HEK293 (cell line): ENCODE measurements around the gene DYNC1I1.

ENCODE experiments used
- EGR2 ChIP-seq: fragments of 450-650 bp; formaldehyde crosslinking; IDR thresholded peaks from 2 replicates; pipeline ENCODE4 v1.5.1; 2016; ENCODE audit warnings: low read depth, missing biosample characterization, missing genetic modification characterization
- GFI1B ChIP-seq: fragments of 450-650 bp; formaldehyde crosslinking; IDR thresholded peaks from 2 replicates; pipeline ENCODE4 v1.5.1; 2016; ENCODE audit warnings: missing biosample characterization, missing genetic modification characterization
- GLI4 ChIP-seq: fragments of 450-650 bp; formaldehyde crosslinking; IDR thresholded peaks from 2 replicates; pipeline ENCODE4 v1.5.1; 2016; ENCODE audit warnings: missing biosample characterization, missing genetic modification characterization
- IKZF3 ChIP-seq: fragments of 450-650 bp; IDR thresholded peaks from 2 replicates; pipeline ENCODE4 v1.5.0; 2018; ENCODE audit warnings: missing biosample characterization, mild to moderate bottlenecking, missing genetic modification characterization, moderate library complexity
- SALL2 ChIP-seq: fragments of 450-650 bp; formaldehyde crosslinking; IDR thresholded peaks from 2 replicates; pipeline ENCODE4 v1.5.0; 2017; ENCODE audit warnings: missing biosample characterization, mild to moderate bottlenecking, missing genetic modification characterization, borderline replicate concordance
- WT1 ChIP-seq: fragments of 450-650 bp; formaldehyde crosslinking; IDR thresholded peaks from 2 replicates; pipeline ENCODE4 v1.5.1; 2016; ENCODE audit warnings: missing biosample characterization, missing genetic modification characterization
- ZBTB8A ChIP-seq: fragments of 450-650 bp; formaldehyde crosslinking; IDR thresholded peaks from 2 replicates; pipeline ENCODE4 v1.5.1; 2016; ENCODE audit warnings: missing biosample characterization, missing genetic modification characterization
- ZEB2 ChIP-seq: fragments of 450-650 bp; formaldehyde crosslinking; IDR thresholded peaks from 2 replicates; pipeline ENCODE4 v1.5.1; 2016; ENCODE audit warnings: missing biosample characterization, missing genetic modification characterization
- ZFHX2 ChIP-seq: fragments of 450-650 bp; formaldehyde crosslinking; conservative IDR thresholded peaks from 2 replicates; pipeline ENCODE4 v1.5.1; 2016; ENCODE audit warnings: missing biosample characterization, missing genetic modification characterization
- ZIC2 ChIP-seq: fragments of 450-650 bp; formaldehyde crosslinking; IDR thresholded peaks from 2 replicates; pipeline ENCODE4 v1.5.1; 2016; ENCODE audit warnings: missing biosample characterization, missing genetic modification characterization
- ZNF140 ChIP-seq: fragments of 450-650 bp; formaldehyde crosslinking; IDR thresholded peaks from 2 replicates; pipeline ENCODE4 v1.5.1; 2016; ENCODE audit warnings: missing biosample characterization, missing genetic modification characterization
- ZNF169 ChIP-seq: fragments of 450-650 bp; formaldehyde crosslinking; IDR thresholded peaks from 2 replicates; pipeline ENCODE4 v1.5.1; 2016; ENCODE audit warnings: missing biosample characterization, missing genetic modification characterization
- ZNF174 ChIP-seq: fragments of 450-650 bp; formaldehyde crosslinking; IDR thresholded peaks from 2 replicates; pipeline ENCODE4 v1.5.0; 2017; ENCODE audit warnings: missing biosample characterization, mild to moderate bottlenecking, missing genetic modification characterization
- ZNF18 ChIP-seq: fragments of 450-650 bp; formaldehyde crosslinking; IDR thresholded peaks from 2 replicates; pipeline ENCODE4 v1.5.1; 2016; ENCODE audit warnings: missing biosample characterization, missing genetic modification characterization
- ZNF223 ChIP-seq: fragments of 450-650 bp; formaldehyde crosslinking; IDR thresholded peaks from 2 replicates; pipeline ENCODE4 v1.5.1; 2016; ENCODE audit warnings: missing biosample characterization, missing genetic modification characterization
- ZNF239 ChIP-seq: fragments of 450-650 bp; formaldehyde crosslinking; IDR thresholded peaks from 2 replicates; pipeline ENCODE4 v1.5.1; 2016; ENCODE audit warnings: missing biosample characterization, missing genetic modification characterization
- ZNF248 ChIP-seq: fragments of 450-650 bp; formaldehyde crosslinking; IDR thresholded peaks from 2 replicates; pipeline ENCODE4 v1.5.1; 2017; ENCODE audit warnings: missing biosample characterization, missing genetic modification characterization
- ZNF280C ChIP-seq: fragments of 450-650 bp; formaldehyde crosslinking; IDR thresholded peaks from 2 replicates; pipeline ENCODE4 v1.5.1; 2016; ENCODE audit warnings: missing biosample characterization, missing genetic modification characterization
- ZNF501 ChIP-seq: fragments of 450-650 bp; formaldehyde crosslinking; IDR thresholded peaks from 2 replicates; pipeline ENCODE4 v1.5.1; 2016; ENCODE audit warnings: missing biosample characterization, missing genetic modification characterization
- ZNF544 ChIP-seq: fragments of 450-650 bp; formaldehyde crosslinking; IDR thresholded peaks from 2 replicates; pipeline ENCODE4 v1.5.0; 2017; ENCODE audit warnings: missing biosample characterization, missing genetic modification characterization
- ZNF600 ChIP-seq: fragments of 450-650 bp; formaldehyde crosslinking; IDR thresholded peaks from 2 replicates; pipeline ENCODE4 v1.5.1; 2016; ENCODE audit warnings: missing biosample characterization, missing genetic modification characterization
- ZNF623 ChIP-seq: fragments of 450-650 bp; formaldehyde crosslinking; IDR thresholded peaks from 2 replicates; pipeline ENCODE4 v1.5.1; 2016; ENCODE audit warnings: missing biosample characterization, missing genetic modification characterization
- ZNF645 ChIP-seq: fragments of 450-650 bp; formaldehyde crosslinking; IDR thresholded peaks from 2 replicates; pipeline ENCODE4; 2016; ENCODE audit warnings: missing biosample characterization, missing genetic modification characterization
- ZNF747 ChIP-seq: fragments of 450-650 bp; formaldehyde crosslinking; IDR thresholded peaks from 2 replicates; pipeline ENCODE4 v1.5.1; 2016; ENCODE audit warnings: missing biosample characterization, missing genetic modification characterization
- ZSCAN30 ChIP-seq: fragments of 450-650 bp; IDR thresholded peaks from 2 replicates; pipeline ENCODE4 v1.5.1; 2018; ENCODE audit warnings: missing biosample characterization, mild to moderate bottlenecking, missing genetic modification characterization, moderate library complexity
- TF ChIP-seq, protein P1 (sequence below): fragments of 450-650 bp; formaldehyde crosslinking; IDR thresholded peaks from 2 replicates; pipeline ENCODE4 v1.5.1; 2016; ENCODE audit warnings: missing biosample characterization, missing genetic modification characterization
- TF ChIP-seq, protein P2 (sequence below): fragments of 450-650 bp; formaldehyde crosslinking; IDR thresholded peaks from 2 replicates; pipeline ENCODE4 v1.5.1; 2016; ENCODE audit warnings: missing biosample characterization, missing genetic modification characterization
- TF ChIP-seq, protein P3 (sequence below): fragments of 450-650 bp; formaldehyde crosslinking; IDR thresholded peaks from 2 replicates; pipeline ENCODE4 v1.5.1; 2016; ENCODE audit warnings: missing biosample characterization, missing genetic modification characterization, borderline replicate concordance

Gene DYNC1I1

DNA sequence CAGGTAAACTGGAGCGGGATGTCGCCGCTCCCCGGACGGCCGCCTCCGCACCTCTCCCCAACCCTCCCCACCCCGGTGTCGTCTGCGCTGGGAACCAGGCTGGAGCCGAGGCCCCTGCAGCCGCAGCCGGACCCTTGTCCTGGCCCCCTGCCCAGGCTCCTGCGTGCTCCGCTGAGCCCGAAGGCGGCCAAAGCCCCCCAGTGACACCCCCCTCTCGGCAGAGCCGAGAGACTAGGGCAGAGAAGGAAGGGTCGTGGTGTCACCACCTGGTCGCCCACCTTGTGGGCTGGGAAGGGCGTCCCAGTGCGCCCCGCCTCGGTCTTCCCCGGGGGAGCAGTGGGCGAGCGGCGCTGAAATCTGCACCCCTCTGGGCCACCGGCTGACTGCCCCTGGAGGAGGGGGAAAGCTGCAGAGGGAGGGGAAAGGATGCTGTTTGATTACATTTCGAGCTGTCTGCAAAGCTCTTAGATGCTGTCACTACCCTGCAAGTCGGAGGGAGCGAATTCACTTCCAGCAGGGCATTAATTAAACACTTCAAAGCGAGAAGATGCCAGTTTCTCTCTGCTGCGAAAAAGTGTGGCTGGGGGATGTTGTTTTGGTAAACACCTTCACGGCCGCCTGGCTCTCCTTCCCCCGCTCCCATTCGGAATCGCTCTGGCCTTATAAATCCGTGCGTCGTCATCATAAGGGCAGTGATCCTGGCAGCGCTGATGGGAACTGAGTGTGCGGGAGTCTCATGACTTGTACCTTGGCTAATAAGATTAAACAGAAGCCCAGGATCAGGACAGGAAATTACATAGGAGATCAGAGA lies 622 bp downstream of the DYNC1I1 start (continued):
- TF ChIP-seq ZNF645 (tag by site-specific recombination), result no peak
- no peak for TF ChIP-seq ZNF239 (tag by site-specific recombination)
- TF ChIP-seq ZNF544 (tag by site-specific recombination), result no peak
- no peak for TF ChIP-seq ZNF248 (tag by site-specific recombination)
- no peak for TF ChIP-seq ZSCAN30 (tag by site-specific recombination)
- TF ChIP-seq EGR2 (tag by site-specific recombination), result peak; percentile 65; the same call in 1 of the 2 replicates
- no peak for TF ChIP-seq ZNF18 (tag by site-specific recombination)
- TF ChIP-seq, protein P1, sequence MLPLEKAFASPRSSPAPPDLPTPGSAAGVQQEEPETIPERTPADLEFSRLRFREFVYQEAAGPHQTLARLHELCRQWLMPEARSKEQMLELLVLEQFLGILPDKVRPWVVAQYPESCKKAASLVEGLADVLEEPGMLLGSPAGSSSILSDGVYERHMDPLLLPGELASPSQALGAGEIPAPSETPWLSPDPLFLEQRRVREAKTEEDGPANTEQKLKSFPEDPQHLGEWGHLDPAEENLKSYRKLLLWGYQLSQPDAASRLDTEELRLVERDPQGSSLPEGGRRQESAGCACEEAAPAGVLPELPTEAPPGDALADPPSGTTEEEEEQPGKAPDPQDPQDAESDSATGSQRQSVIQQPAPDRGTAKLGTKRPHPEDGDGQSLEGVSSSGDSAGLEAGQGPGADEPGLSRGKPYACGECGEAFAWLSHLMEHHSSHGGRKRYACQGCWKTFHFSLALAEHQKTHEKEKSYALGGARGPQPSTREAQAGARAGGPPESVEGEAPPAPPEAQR, result no peak
- no peak for TF ChIP-seq ZNF140 (tag by site-specific recombination)
- TF ChIP-seq ZEB2 (tag by site-specific recombination), result no peak
- TF ChIP-seq ZBTB8A (tag by site-specific recombination), result 0 out of 2 replicates have a peak, but pooled peaks have one; percentile 9
- TF ChIP-seq GLI4 (tag by site-specific recombination), result no peak
- no peak for TF ChIP-seq ZNF623
- TF ChIP-seq ZNF501 (tag by site-specific recombination), result no peak
- TF ChIP-seq ZIC2 (tag by site-specific recombination), result peak; percentile 89
- no peak for TF ChIP-seq ZNF747 (tag by site-specific recombination)
- no peak for TF ChIP-seq ZNF169 (tag by site-specific recombination)
- TF ChIP-seq, protein P2, sequence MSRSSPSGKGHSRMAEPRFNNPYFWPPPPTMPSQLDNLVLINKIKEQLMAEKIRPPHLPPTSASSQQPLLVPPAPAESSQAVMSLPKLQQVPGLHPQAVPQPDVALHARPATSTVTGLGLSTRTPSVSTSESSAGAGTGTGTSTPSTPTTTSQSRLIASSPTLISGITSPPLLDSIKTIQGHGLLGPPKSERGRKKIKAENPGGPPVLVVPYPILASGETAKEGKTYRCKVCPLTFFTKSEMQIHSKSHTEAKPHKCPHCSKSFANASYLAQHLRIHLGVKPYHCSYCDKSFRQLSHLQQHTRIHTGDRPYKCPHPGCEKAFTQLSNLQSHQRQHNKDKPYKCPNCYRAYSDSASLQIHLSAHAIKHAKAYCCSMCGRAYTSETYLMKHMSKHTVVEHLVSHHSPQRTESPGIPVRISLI (tag by site-specific recombination), result no peak
- no peak for TF ChIP-seq IKZF3 (tag by site-specific recombination)
- TF ChIP-seq ZFHX2, result peak; percentile 56
- TF ChIP-seq SALL2 (tag by site-specific recombination), result no peak
- no peak for TF ChIP-seq ZNF174 (tag by site-specific recombination)
- TF ChIP-seq, protein P3, sequence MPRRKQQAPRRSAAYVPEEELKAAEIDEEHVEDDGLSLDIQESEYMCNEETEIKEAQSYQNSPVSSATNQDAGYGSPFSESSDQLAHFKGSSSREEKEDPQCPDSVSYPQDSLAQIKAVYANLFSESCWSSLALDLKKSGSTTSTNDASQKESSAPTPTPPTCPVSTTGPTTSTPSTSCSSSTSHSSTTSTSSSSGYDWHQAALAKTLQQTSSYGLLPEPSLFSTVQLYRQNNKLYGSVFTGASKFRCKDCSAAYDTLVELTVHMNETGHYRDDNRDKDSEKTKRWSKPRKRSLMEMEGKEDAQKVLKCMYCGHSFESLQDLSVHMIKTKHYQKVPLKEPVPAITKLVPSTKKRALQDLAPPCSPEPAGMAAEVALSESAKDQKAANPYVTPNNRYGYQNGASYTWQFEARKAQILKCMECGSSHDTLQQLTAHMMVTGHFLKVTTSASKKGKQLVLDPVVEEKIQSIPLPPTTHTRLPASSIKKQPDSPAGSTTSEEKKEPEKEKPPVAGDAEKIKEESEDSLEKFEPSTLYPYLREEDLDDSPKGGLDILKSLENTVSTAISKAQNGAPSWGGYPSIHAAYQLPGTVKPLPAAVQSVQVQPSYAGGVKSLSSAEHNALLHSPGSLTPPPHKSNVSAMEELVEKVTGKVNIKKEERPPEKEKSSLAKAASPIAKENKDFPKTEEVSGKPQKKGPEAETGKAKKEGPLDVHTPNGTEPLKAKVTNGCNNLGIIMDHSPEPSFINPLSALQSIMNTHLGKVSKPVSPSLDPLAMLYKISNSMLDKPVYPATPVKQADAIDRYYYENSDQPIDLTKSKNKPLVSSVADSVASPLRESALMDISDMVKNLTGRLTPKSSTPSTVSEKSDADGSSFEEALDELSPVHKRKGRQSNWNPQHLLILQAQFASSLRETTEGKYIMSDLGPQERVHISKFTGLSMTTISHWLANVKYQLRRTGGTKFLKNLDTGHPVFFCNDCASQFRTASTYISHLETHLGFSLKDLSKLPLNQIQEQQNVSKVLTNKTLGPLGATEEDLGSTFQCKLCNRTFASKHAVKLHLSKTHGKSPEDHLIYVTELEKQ (tag by site-specific recombination), result no peak
- TF ChIP-seq ZNF223 (tag by site-specific recombination), result no peak
- TF ChIP-seq WT1 (tag by site-specific recombination), result no peak
- TF ChIP-seq ZNF600 (tag by site-specific recombination), result peak; percentile 47; the same call in 1 of the 2 replicates
- TF ChIP-seq GFI1B (tag by site-specific recombination), result no peak
- TF ChIP-seq ZNF280C, result no peak
